ENCODE results near the gene CBX4. TPM values are rescaled to one million over a fixed set of nuclear protein-coding genes. Genes with fewer than 3 reads are reported as not detected.

The CBX4 gene
- total and polyA plus RNA-seq, 2 of the 13 experiments (the other 11 are each of a cell fraction or from before 2014, with no cell fraction given): 25.8 to 50.8 TPM

GRCh38 chr17:79838522-79839274 lies 542 bp downstream of the CBX4 start (continued):
- 0 out of 2 replicates have a peak, but pooled peaks have one; percentile 25 for TF ChIP-seq WIZ (CRISPR knock-in tag; IDR thresholded peaks at IDR 0.05)
- no peak for TF ChIP-seq ATF5 (CRISPR knock-in tag; IDR thresholded peaks at IDR 0.05; ENCODE audit: low read depth)
- TF ChIP-seq POGK (CRISPR knock-in tag; conservative IDR thresholded peaks at IDR 0.05): no peak
- no peak for TF ChIP-seq KDM2A (CRISPR knock-in tag; IDR thresholded peaks at IDR 0.05; ENCODE audit: borderline replicate concordance, low read depth)
- TF ChIP-seq FOXJ3 (CRISPR knock-in tag; IDR thresholded peaks at IDR 0.05; ENCODE audit: borderline replicate concordance): no peak
- no peak for TF ChIP-seq ZNF329 (CRISPR knock-in tag; IDR thresholded peaks at IDR 0.05; ENCODE audit: low read depth)
- no peak for TF ChIP-seq ZSCAN31 (CRISPR knock-in tag; IDR thresholded peaks at IDR 0.05; ENCODE audit: low read depth)
- TF ChIP-seq ZXDC (CRISPR knock-in tag; IDR thresholded peaks at IDR 0.05): no peak
- no peak for TF ChIP-seq ZNF224 (CRISPR knock-in tag; IDR thresholded peaks at IDR 0.05)
- TF ChIP-seq ZFP90 (CRISPR knock-in tag; IDR thresholded peaks at IDR 0.05; ENCODE audit: borderline replicate concordance): no peak
- TF ChIP-seq ZNF143 (CRISPR knock-in tag; IDR thresholded peaks at IDR 0.05): no peak
- TF ChIP-seq HOXA9 (CRISPR knock-in tag; IDR thresholded peaks at IDR 0.05; ENCODE audit: borderline replicate concordance): 0 out of 2 replicates have a peak, but pooled peaks have one; percentile 29
- TF ChIP-seq NAIF1 (CRISPR knock-in tag; IDR thresholded peaks at IDR 0.05; ENCODE audit: borderline replicate concordance): no peak
- no peak for TF ChIP-seq ZNF747 (CRISPR knock-in tag; IDR thresholded peaks at IDR 0.05; ENCODE audit: borderline replicate concordance)
- TF ChIP-seq CC2D1A (CRISPR knock-in tag; IDR thresholded peaks at IDR 0.05): no peak
- TF ChIP-seq HINFP (CRISPR knock-in tag; IDR thresholded peaks at IDR 0.05; ENCODE audit: low read depth): no peak
- TF ChIP-seq ZEB1 (IDR thresholded peaks at IDR 0.05; ENCODE audit: insufficient replicate concordance, low read depth): peak; percentile 35
- no peak for TF ChIP-seq DNMT3B (CRISPR knock-in tag; conservative IDR thresholded peaks at IDR 0.05)
- TF ChIP-seq IKZF1 (IDR thresholded peaks at IDR 0.05): no peak
- TF ChIP-seq SALL2 (CRISPR knock-in tag; IDR thresholded peaks at IDR 0.05): no peak
- no peak for TF ChIP-seq CHD2 (IDR thresholded peaks at IDR 0.05; ENCODE audit: low read depth, low read length)
- 0 out of 2 replicates have a peak, but pooled peaks have one; percentile 26 for TF ChIP-seq ZNF331 (CRISPR knock-in tag; IDR thresholded peaks at IDR 0.05)
- TF ChIP-seq HNRNPK (IDR thresholded peaks at IDR 0.05; ENCODE audit: low read depth, low read length, poor library complexity, severe bottlenecking): peak; percentile 99
